Measurements from ENCODE around the gene RETREG1. TPM values are rescaled to one million over a fixed set of nuclear protein-coding genes. Genes with fewer than 3 reads are reported as not detected.

RETREG1 gene
- total RNA-seq, 1 donor from 2014 or later, result 39.8 TPM

- intact Hi-C loops (cut with micrococcal nuclease), result no loop called here
Measured at GRCh38 chr5:16588434-16589214, 28.2 kb downstream of the RETREG1 start.

- intact Hi-C loops (cut with micrococcal nuclease), result no loop called here
Measured at GRCh38 chr5:16586556-16586955, 30.2 kb downstream of the RETREG1 start.

- intact Hi-C loops (cut with micrococcal nuclease), result no loop called here
Measured at GRCh38 chr5:16585041-16585667, 31.6 kb downstream of the RETREG1 start.

- intact Hi-C loops (cut with micrococcal nuclease), result no loop called here
Measured at GRCh38 chr5:16582081-16582480, 34.7 kb downstream of the RETREG1 start.

- intact Hi-C loops (cut with micrococcal nuclease), result no loop called here
Measured at GRCh38 chr5:16580382-16580781, 36.4 kb downstream of the RETREG1 start.

- intact Hi-C loops (cut with micrococcal nuclease), result no loop called here
Measured at GRCh38 chr5:16579142-16579847, 37.5 kb downstream of the RETREG1 start.

- intact Hi-C loops (cut with micrococcal nuclease), result no loop called here
Measured at GRCh38 chr5:16578474-16578883, 38.3 kb downstream of the RETREG1 start.

GRCh38 chr5:16577677-16578076 is 39.1 kb downstream of the RETREG1 start:
- intact Hi-C loops (cut with micrococcal nuclease), result no loop called here

GRCh38 chr5:16574789-16575721 is 41.7 kb downstream of the RETREG1 start:
- intact Hi-C loops (cut with micrococcal nuclease), result no loop called here

GRCh38 chr5:16573401-16573800 is 43.4 kb downstream of the RETREG1 start:
- intact Hi-C loops (cut with micrococcal nuclease), result no loop called here

GRCh38 chr5:16572289-16573015 is 44.3 kb downstream of the RETREG1 start:
- intact Hi-C loops (cut with micrococcal nuclease), result no loop called here

GRCh38 chr5:16571016-16571415 is 45.8 kb downstream of the RETREG1 start:
- intact Hi-C loops (cut with micrococcal nuclease), result no loop called here

GRCh38 chr5:16570121-16570815 is 46.5 kb downstream of the RETREG1 start:
- intact Hi-C loops (cut with micrococcal nuclease), result no loop called here

- intact Hi-C loops (cut with micrococcal nuclease), result no loop called here
Measured at GRCh38 chr5:16568875-16569580, 47.8 kb downstream of the RETREG1 start.

GRCh38 chr5:16567365-16567764 is 49.4 kb downstream of the RETREG1 start:
- intact Hi-C loops (cut with micrococcal nuclease), result no loop called here

GRCh38 chr5:16565118-16565517 is 51.7 kb downstream of the RETREG1 start:
- intact Hi-C loops (cut with micrococcal nuclease), result no loop called here

- intact Hi-C loops (cut with micrococcal nuclease), result no loop called here
Measured at GRCh38 chr5:16564248-16564867, 52.4 kb downstream of the RETREG1 start.

- intact Hi-C loops (cut with micrococcal nuclease), result no loop called here
Measured at GRCh38 chr5:16563686-16564085, 53.1 kb downstream of the RETREG1 start.

GRCh38 chr5:16561660-16562059 is 55.1 kb downstream of the RETREG1 start:
- intact Hi-C loops (cut with micrococcal nuclease), result no loop called here
